Measurements from ENCODE around the gene CHAC1.
"Not testable (repeated sequence)": the region's sequence is repeated elsewhere in the genome, so short reads cannot be mapped to it uniquely, and the experiment has no call there.

CHAC1 gene

DNA sequence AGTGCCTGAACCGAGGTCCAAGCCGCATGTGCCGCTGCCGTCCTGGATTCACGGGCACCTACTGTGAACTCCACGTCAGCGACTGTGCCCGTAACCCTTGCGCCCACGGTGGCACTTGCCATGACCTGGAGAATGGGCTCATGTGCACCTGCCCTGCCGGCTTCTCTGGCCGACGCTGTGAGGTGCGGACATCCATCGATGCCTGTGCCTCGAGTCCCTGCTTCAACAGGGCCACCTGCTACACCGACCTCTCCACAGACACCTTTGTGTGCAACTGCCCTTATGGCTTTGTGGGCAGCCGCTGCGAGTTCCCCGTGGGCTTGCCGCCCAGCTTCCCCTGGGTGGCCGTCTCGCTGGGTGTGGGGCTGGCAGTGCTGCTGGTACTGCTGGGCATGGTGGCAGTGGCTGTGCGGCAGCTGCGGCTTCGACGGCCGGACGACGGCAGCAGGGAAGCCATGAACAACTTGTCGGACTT lies 17.0 kb upstream of the CHAC1 start:
- in situ Hi-C loops (cut with MboI; ENCODE audit: low sequenced_read_pairs) = no loop called here

DNA sequence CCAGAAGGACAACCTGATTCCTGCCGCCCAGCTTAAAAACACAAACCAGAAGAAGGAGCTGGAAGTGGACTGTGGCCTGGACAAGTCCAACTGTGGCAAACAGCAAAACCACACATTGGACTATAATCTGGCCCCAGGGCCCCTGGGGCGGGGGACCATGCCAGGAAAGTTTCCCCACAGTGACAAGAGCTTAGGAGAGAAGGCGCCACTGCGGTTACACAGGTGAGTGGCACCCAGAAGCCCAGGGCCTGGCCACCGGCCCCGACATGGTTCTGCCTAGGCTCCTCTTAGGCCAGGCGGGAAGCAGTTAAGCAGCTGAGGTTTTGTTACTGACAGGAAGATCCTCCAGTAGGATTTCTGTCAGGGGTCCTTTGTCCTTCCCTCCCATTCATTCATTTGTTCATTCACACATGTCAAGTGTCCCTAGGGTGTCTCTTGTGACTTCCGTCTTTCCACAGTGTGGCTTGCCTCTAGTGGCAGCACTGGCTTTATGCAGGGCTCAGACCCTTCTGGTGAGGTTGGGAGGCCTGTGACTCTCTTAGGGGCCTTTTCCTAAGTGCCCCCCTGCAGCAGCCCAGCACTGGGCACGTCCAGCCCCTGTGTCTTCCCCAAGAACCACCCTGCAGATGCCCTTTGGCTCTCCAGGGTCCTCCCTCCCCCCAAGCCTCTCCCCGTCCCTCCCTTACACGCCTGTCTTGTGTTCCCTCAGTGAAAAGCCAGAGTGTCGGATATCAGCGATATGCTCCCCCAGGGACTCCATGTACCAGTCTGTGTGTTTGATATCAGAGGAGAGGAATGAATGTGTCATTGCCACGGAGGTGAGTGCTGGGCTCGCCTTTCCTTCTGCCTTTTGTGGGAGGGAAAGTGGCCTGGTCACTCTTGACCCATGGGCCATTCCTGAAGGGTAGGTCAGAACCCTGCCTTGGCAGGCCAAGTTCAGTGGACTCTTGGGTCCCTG lies 16.3 kb upstream of the CHAC1 start:
- in situ Hi-C loops (cut with MboI; ENCODE audit: low sequenced_read_pairs) = no loop called here

DNA sequence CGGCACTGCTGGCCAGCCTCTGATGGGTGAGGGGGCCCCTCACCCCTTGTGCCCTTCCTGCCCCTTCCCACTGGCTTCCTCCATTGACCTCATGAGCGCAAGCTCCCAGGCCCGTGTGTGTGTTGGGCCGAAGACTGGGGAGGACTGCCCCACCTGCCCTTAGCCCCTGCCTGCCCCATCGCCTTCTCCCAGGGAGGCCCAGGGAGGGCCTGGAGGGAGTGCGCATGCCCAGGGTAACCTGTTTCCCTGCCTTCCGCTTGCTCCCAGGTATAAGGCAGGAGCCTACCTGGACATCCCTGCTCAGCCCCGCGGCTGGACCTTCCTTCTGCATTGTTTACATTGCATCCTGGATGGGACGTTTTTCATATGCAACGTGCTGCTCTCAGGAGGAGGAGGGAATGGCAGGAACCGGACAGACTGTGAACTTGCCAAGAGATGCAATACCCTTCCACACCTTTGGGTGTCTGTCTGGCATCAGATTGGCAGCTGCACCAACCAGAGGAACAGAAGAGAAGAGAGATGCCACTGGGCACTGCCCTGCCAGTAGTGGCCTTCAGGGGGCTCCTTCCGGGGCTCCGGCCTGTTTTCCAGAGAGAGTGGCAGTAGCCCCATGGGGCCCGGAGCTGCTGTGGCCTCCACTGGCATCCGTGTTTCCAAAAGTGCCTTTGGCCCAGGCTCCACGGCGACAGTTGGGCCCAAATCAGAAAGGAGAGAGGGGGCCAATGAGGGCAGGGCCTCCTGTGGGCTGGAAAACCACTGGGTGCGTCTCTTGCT lies 15.3 kb upstream of the CHAC1 start:
- in situ Hi-C loops (cut with MboI; ENCODE audit: low sequenced_read_pairs) = no loop called here

DNA sequence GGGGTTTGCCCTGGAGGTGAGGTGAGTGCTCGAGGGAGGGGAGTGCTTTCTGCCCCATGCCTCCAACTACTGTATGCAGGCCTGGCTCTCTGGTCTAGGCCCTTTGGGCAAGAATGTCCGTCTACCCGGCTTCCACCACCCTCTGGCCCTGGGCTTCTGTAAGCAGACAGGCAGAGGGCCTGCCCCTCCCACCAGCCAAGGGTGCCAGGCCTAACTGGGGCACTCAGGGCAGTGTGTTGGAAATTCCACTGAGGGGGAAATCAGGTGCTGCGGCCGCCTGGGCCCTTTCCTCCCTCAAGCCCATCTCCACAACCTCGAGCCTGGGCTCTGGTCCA lies 14.8 kb upstream of the CHAC1 start:
- in situ Hi-C loops (cut with MboI; ENCODE audit: low sequenced_read_pairs) = no loop called here

DNA sequence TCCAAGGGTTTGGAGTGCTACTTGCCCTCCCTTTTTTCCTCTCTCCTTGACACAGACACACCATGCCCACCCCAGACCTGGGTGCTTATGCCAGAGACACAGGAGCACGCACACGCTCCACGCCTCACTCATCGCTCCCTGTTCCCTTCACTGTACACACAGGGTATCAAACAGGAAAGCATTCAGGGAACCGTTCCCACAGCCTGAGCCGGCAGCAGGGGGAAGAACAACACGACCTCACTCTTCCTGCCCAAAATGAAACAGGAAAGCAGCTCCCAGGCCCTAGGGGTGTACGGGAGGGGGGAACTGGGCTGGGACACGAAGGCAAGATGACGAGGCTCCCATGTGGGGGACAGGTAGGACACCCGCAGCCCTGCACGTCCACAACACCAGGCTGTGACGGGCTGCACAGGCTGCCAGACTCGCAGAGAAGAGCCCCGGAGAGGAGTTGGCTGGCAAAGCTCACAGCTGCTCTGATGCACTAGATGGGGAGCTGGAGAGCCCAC lies 12.9 kb upstream of the CHAC1 start:
- in situ Hi-C loops (cut with MboI; ENCODE audit: low sequenced_read_pairs) = no loop called here

DNA sequence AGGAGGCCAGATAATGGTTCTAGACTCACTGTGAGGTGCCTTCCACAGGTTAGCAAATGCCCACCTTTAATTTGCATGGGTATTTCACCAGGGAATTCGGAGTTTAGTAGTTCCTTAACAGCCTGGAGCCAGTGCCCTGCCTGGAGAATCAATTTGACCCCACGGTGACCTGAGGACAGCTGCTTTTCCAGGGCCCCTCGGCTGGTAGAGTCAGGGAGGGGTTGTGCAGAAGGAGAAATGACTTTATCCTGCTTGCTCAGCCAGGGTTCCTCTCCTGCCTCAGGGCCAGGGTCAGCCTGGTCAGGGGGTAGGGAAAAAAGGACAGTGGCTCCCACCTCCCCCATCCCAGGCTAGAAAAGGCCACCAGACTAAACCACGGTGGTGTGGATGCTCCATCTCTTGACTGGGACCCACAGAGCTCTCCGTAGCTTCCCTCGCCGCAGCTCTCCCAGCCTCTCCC lies 12.2 kb upstream of the CHAC1 start:
- in situ Hi-C loops (cut with MboI; ENCODE audit: low sequenced_read_pairs) = no loop called here

DNA sequence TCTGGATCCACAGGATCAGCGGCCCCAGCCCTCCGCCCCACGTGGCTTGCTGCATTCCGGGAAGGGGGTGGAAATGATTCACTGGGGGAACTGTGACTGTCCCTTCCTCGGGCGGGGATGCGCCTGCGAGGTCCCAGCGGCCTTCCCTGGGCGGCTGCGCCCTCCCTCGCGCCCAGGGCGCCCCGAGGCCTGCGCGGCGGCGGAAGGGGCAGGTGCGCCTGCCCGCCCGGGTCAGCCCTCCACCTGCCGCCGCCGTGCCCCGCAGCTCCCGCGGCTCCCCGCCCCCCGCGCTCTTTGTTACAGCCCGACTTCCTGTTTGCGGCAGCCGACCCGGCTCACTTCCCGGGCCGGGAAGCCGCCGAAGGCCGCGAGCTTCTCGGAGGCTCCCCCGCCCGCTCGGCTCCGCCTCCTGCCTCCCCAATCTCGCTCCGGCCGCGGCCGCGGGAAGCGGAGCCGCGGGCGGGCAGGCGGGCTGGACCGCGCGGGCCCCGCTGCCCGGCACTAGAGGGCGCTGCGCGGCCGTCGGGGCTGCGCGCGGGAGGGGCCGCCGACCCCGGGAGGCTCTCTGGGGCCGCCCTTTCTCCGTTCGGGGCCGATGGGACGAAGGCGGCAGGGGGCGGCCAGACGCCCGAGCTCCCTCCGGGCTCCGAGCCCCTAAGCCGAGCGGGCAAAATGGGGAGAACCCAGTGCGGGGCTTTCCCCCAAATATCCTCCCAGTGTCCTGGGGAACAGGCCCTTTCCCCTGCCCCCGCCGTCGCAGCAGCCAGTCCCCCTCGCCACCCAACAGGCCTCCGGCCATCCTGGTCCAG lies 11.5 kb upstream of the CHAC1 start:
- in situ Hi-C loops (cut with MboI; ENCODE audit: low sequenced_read_pairs) = no loop called here

DNA sequence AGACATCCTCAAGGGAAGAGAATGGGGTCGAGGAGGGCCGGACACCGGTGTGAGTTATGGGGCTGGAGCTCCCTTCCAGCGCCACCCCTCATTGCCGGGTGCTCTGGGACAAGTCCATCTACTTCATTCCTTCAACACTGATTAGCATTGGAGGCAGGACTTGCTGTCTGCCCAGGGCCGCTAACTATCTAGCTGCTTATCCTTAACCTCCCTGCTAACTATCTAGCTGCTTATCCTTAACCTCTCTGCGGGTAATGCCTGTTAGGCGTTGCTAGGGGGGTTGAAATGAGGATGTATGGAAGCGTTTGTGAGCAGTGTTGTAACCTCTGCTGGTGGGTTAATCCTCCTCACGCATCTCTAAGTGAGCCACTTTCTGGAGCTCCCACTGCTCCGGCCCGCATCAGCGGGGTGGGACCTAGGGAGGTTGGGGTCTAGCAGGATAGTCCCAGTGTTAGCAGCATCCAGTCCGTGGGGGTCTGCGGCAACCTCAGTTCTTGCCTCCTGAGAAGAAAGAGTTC lies 10.9 kb upstream of the CHAC1 start:
- in situ Hi-C loops (cut with MboI; ENCODE audit: low sequenced_read_pairs) = no loop called here

DNA sequence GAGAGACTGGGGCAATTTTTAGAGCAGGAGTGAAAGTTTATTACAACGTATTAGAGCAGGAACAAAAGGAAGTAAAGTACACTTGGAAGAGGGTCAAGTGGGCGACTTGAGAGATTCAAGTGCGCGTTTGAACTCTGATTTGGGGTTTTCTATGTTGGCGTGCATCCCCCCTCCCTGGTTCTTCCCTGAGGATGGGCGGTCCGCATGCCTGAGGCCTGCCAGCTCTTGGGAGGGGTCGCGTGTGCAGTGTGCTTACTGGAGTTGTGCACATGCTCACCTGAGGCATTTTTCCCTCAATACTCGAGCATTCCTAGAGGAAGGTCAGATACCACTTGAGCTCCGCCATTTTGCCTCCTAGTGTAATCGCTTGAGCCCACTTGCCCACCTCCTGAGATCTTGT lies 10.4 kb upstream of the CHAC1 start:
- in situ Hi-C loops (cut with MboI; ENCODE audit: low sequenced_read_pairs) = no loop called here

DNA sequence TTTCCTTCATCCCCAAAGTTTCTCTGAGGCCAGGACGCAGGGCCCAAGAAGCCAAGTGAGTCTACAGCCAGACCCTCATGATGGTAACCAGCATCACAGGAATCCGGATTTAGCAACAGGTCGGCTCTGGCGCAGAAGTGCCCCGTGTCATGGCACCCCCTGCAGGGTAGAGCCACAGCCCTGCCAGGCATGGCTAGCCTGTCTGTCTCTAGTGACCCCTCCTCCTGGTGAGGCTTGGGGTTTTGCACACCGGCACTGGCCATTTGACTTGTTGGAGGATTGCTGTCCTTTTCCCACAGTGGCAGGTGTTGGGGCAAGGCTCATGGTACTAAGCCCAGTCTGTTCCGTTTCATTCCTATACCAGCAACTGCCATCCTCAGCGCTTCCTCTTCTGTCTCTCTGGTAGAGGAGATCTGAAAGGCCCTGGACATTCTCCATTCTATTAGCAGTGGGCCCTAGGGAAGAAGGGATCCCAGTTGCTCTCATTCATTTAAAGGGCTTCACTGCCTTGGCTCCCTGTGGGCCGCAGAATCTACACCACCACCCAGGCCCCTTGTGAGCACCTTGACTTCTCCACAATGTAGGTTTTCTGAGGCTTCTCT lies 9.4 kb upstream of the CHAC1 start:
- in situ Hi-C loops (cut with MboI; ENCODE audit: low sequenced_read_pairs) = no loop called here

DNA sequence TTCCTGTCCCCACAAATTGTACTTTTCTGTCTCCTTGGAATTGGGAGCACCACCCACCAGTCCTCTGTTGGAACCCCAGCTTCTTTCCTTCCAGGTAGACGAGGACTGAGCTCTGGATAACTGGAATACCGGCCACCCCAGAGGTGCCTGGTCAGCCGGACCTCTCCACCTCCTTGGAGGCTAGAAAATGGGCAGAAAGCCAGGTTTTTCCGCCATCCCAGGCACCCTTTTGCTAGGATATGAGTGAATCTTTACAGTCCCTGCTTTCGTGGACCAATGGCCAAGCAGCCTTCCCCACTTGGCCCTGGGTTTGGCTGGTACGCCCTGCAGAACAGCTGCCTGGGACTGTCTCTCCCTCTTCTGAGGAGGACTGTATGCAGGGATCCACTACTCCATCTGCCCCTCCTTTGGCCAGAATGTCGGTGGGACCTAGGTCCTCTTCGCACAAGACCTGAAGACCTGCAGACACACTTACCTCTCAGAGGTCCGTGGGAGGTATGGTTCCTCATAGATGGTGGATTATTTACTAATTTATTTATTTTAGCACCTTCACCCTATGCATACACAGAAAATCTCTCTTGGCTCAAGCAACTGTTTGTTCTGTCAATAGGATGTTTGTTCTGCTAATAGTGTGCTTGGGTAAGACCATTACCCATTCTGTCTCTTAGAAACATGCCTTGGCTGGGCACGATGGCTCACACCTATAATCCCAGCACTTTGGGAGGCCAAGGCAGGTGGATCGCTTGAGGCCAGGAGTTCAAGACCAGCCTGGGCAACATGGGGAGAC lies 8.6 kb upstream of the CHAC1 start:
- in situ Hi-C loops (cut with MboI; ENCODE audit: low sequenced_read_pairs) = no loop called here

DNA sequence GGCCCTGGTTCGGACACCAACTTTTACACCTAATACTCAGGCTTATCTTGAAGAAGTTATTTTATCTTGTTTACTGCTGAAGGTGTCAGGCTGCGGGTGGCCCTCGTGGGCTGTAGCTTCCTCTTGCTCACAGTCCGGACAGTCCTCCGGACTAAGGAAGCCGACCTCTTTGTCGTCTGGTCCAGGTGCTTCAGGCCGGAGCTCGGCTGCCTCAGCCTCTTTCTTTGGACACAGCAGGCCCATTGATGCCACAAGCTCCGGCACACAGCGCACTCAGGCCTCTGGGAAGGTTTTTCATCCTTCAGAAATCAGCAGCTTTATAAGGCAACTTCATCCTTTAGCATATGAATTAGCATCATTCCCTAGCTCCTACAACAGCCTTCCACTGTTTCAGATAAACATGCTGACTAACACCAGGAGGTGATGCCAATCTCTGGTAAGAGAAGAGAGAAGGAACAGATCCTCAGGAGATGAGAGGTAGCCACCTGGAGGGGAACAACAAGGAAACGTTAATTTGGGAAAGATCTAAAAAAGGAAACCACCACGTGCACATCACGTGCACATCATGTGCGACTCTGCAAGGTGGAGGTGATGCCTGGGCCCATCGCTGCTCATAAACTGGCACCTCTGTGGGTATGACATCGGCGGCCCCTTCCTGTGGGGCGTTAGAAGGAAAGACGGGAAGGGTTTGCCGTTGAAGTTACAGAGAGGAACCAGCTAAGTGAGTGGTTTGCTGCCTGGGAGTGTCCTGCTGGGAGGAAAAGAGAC lies 4.4 kb upstream of the CHAC1 start:
- in situ Hi-C loops (cut with MboI; ENCODE audit: low sequenced_read_pairs) = no loop called here

DNA sequence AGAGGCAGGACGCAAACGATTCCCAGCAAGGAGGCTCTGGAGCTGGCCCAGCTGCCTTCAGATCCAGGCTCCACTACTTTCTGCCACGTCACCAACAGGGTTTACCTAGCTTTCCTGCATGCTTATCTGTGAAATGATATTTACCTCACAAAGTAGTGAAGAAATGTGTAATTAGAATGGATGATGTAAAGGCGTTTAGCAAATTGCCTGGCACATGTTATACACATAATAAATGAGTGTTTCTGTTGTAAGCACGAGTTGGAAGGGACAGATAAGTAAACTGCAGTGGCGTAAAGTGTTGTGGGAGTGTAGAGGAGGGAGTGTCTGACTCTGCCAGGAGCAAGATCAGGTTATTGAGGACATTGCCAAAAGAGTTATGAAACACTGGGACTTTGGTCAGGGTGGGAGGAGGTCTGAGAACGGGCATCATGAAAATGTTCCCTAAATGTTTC lies 3.5 kb upstream of the CHAC1 start:
- in situ Hi-C loops (cut with MboI; ENCODE audit: low sequenced_read_pairs) = no loop called here

DNA sequence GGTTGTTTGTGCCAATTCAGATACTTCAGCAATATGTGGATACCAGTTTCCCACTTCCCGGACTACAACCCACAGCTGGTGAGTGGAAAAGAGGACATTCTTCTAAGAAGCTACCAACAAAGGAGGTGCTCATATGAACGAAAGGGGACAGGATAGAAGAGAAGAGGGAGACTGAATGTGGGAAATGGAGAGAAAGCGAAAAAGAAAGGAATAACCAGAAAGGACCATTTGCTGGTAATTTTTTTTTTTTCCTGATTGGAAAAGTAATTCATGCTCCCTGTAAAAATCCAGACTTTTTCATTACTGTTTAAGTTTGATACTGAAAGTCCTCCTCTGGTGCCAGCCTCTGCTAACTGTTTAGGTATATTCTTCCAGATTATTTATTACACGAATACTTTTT lies 1.5 kb upstream of the CHAC1 start:
- in situ Hi-C loops (cut with MboI; ENCODE audit: low sequenced_read_pairs) = no loop called here

DNA sequence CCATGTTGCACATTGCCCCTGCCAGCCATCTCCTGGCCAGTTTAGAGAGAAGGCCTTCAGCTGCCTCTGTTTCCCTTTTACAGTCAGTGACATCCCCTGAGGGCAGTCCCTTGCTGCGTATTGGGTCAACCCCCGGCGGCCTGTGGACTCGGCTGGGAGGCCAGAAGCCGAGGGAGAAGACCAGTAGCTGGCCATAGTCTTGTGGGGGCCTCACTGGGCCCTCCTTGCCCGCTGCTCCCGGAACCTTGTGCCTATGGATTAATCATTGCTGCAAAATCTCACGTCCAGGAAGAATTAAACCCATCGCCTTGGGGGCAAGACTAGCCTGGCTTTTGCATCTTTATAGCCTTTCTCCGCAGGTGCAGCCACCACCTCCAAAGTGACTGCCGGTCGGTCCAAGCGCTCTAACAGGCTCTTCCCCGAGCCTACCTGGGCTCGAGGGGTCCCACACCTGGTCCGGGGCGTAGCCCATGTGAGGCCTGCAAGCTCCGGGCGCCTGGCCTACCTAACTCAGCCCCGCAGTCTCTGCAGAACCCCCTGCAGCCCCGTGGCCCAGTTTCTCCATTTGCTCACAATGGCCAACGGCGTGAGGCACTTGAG lies 870 bp upstream of the CHAC1 start:
- in situ Hi-C loops (cut with MboI; ENCODE audit: low sequenced_read_pairs) = no loop called here

DNA sequence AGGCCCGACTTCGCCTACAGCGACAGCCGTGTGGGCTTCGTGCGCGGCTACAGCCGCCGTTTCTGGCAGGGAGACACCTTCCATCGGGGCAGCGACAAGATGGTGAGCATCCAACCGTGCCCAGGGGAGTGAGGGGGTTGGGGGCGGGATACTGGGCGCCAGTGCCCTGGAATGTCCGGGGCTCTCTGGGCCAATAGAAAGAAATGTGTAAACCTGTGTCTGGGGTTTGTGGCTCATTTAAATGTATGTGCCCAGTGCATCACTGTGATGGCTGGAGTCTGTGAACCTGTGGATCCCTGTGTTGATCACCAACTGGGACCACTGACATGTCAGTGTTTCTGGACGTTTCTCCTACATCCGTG lies 423 bp downstream of the CHAC1 start:
- in situ Hi-C loops (cut with MboI; ENCODE audit: low sequenced_read_pairs) = no loop called here

DNA sequence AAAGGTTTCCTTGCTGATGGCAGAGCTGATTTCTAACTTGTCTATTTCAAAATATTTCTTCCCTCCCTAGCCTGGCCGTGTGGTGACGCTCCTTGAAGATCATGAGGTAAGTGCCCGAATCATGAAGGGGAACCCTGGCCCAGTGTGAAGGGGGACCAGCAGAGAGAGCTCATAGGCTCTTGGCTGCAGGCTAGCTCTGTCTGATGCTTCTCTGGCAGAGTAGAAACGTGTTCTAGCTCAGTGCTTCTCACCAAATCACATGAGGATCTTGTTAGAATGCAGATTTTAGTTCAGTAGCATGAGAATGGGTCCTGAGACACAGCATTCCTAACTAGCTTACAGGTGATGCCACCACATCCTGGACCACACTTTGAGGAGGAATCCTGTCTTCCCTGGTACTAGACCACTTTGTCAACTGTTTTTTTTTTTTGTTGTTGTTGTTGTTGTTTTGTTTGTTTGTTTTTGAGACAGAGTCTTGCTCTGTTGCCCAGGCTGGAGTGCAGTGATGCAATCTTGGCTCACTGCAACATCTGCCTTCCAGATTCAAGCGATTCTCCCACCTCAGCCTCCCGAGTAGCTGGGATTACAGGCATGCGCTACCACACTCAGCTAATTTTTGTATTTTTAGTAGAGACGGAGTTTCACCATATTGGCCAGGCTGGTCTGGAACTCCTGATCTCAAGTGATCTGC lies 1.0 kb downstream of the CHAC1 start:
- in situ Hi-C loops (cut with MboI; ENCODE audit: low sequenced_read_pairs) = not testable (repeated sequence)
